HepG2 (cell line): ENCODE measurements around the gene BCL2L13. TPM values are rescaled to one million over a fixed set of nuclear protein-coding genes. Genes with fewer than 3 reads are reported as not detected.

ENCODE experiments used
- ARID5B ChIP-seq: IDR thresholded peaks from 2 replicates; pipeline ENCODE4 v1.4.0; 2020; ENCODE audit warnings: mild to moderate bottlenecking, missing genetic modification reagents
- CSRNP1 ChIP-seq: sonication (generic); formaldehyde crosslinking; IDR thresholded peaks from 2 replicates; pipeline ENCODE4 v1.8.1; 2023; ENCODE audit warnings: mild to moderate bottlenecking, missing genetic modification reagents
- GFI1 ChIP-seq: sonication (generic); formaldehyde crosslinking; IDR thresholded peaks from 2 replicates; pipeline ENCODE4 v1.5.0; 2020; ENCODE audit warnings: missing genetic modification reagents, mild to moderate bottlenecking, borderline replicate concordance
- IKZF4 ChIP-seq: sonication (generic); formaldehyde crosslinking; IDR thresholded peaks from 2 replicates; pipeline ENCODE4 v1.5.1; 2020; ENCODE audit warnings: borderline replicate concordance, mild to moderate bottlenecking, low read depth, missing genetic modification reagents; ENCODE audit errors: not compliant biosample characterization
- KDM6A ChIP-seq: IDR thresholded peaks from 2 replicates; pipeline ENCODE4 v1.6.1; 2016; ENCODE audit warnings: low read depth
- MIER3 ChIP-seq: IDR thresholded peaks from 2 replicates; pipeline ENCODE4 v1.6.1; 2016; ENCODE audit warnings: missing compliant biosample characterization, borderline replicate concordance
- MZF1 ChIP-seq: sonication (generic); formaldehyde crosslinking; IDR thresholded peaks from 2 replicates; pipeline ENCODE4 v1.8.1; 2023; ENCODE audit warnings: mild to moderate bottlenecking, missing genetic modification reagents, borderline replicate concordance
- NFE2L1 ChIP-seq: sonication (generic); formaldehyde crosslinking; IDR thresholded peaks from 2 replicates; pipeline ENCODE4 v1.4.0; 2020; ENCODE audit warnings: missing genetic modification reagents, mild to moderate bottlenecking, borderline replicate concordance
- UBTF ChIP-seq: sonication (generic); formaldehyde crosslinking; IDR thresholded peaks from 2 replicates; pipeline ENCODE4 v1.4.0; 2020; ENCODE audit warnings: mild to moderate bottlenecking, missing genetic modification reagents
- ZBTB14 ChIP-seq: sonication (generic); formaldehyde crosslinking; IDR thresholded peaks from 2 replicates; pipeline ENCODE4 v1.4.0; 2020; ENCODE audit warnings: missing genetic modification reagents
- ZNF24 ChIP-seq: fragments of 450-650 bp; IDR thresholded peaks from 2 replicates; pipeline ENCODE4 v1.6.1; 2017; ENCODE audit warnings: antibody characterized with exemption, mild to moderate bottlenecking
- polyA plus RNA-seq, 8 experiments: library from polyadenylated mRNA; depleted of rRNA in 3 of 8; stranded (reverse) in 7 of 8; unstranded in 1 of 8; fragments of >200 nt; fragmentation: Illumina TruSeq in 4 of 8; extraction: Trizol in 4 of 8; gene quantifications; 2 replicates each; pipeline versions ENCODE4 v1.2.1 to v1.2.3, GENCODE V29; 2011 to 2016; ENCODE audit warnings: low read depth in 4 of 8, missing spikeins in 1 of 8, mixed read lengths in 1 of 8; ENCODE audit not compliant: insufficient read depth in 1 of 8
- total RNA-seq, 5 experiments: library from RNA; depleted of rRNA; stranded (reverse); fragments of >200 nt; fragmentation: Illumina TruSeq; extraction: Trizol; gene quantifications; 2 replicates each; pipeline ENCODE4 v1.2.3, GENCODE V29; 2016; ENCODE audit warnings: low read depth in 1 of 5
- TF ChIP-seq, protein P1 (sequence below): sonication (generic); formaldehyde crosslinking; IDR thresholded peaks from 2 replicates; pipeline ENCODE4 v1.8.1; 2023; ENCODE audit warnings: mild to moderate bottlenecking, moderate library complexity, missing genetic modification reagents
- TF ChIP-seq, protein P2 (sequence below): sonication (generic); formaldehyde crosslinking; IDR thresholded peaks from 2 replicates; pipeline ENCODE4 v1.4.0; 2020; ENCODE audit warnings: missing genetic modification reagents
- TF ChIP-seq, protein P3 (sequence below): sonication (generic); formaldehyde crosslinking; IDR thresholded peaks from 2 replicates; pipeline ENCODE4 v1.8.0; 2022; ENCODE audit warnings: low read depth, missing genetic modification reagents

BCL2L13 gene
- total and polyA plus RNA-seq, 2 of the 13 experiments (the other 11 are each of a cell fraction or from before 2014, with no cell fraction given), result 13.5 to 14.6 TPM

- TF ChIP-seq UBTF (CRISPR knock-in tag) (peak; percentile 80), IKZF4 (no peak), ARID5B (CRISPR knock-in tag) (peak; percentile 35; the same call in 1 of the 2 replicates), ZBTB14 (CRISPR knock-in tag) (peak; percentile 25; the same call in 1 of the 2 replicates), NFE2L1 (CRISPR knock-in tag) (0 out of 2 replicates have a peak, but pooled peaks have one; percentile 59), KDM6A (CRISPR knock-in tag) (no peak), MIER3 (no peak), MZF1 (CRISPR knock-in tag) (no peak), GFI1 (CRISPR knock-in tag) (no peak), ZNF24 (no peak), CSRNP1 (peak; percentile 61; the same call in 1 of the 2 replicates)
- TF ChIP-seq, protein P1, sequence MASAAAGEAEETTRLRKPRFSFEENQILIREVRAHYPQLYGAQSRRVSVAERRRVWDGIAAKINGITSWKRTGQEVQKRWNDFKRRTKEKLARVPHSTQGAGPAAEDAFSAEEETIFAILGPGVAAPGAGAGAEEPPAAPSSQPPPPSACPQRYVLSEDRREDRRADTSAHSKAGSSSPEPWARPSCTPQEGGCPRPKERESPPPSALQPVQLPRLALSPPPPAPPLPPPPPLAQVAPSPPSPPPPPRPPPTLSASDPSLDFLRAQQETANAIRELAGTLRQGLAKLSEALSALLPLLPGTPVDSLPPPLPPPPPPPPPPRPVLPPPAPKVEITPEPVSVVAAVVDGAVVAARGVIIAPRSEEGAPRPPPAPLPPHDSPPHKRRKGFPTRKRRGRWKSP, result peak; percentile 80
- TF ChIP-seq, protein P2, sequence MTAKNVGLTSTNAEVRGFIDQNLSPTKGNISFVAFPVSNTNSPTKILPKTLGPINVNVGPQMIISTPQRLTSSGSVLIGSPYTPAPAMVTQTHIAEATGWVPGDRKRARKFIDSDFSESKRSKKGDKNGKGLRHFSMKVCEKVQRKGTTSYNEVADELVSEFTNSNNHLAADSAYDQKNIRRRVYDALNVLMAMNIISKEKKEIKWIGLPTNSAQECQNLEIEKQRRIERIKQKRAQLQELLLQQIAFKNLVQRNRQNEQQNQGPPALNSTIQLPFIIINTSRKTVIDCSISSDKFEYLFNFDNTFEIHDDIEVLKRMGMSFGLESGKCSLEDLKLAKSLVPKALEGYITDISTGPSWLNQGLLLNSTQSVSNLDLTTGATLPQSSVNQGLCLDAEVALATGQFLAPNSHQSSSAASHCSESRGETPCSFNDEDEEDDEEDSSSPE, result peak; percentile 60
- TF ChIP-seq, protein P3, sequence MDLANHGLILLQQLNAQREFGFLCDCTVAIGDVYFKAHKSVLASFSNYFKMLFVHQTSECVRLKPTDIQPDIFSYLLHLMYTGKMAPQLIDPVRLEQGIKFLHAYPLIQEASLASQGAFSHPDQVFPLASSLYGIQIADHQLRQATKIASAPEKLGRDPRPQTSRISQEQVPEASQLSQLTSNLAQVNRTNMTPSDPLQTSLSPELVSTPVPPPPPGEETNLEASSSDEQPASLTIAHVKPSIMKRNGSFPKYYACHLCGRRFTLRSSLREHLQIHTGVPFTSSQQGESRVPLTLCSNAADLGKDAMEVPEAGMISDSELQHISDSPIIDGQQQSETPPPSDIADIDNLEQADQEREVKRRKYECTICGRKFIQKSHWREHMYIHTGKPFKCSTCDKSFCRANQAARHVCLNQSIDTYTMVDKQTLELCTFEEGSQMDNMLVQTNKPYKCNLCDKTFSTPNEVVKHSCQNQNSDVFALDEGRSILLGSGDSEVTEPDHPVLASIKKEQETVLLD (CRISPR knock-in tag), result peak; percentile 96
These were observed at the start of gene BCL2L13 (continued) for GRCh38 chr22:17638432-17639246.
